HG03432 (cell line): ENCODE data around the gene NXPE2.

Experiments used
- ATAC-seq: cut with Tn5 transposase; IDR thresholded peaks from one replicate; pipeline ENCODE4 v1.9.1; 2021; ENCODE audit warnings: mild to moderate bottlenecking, moderate library complexity; ENCODE audit not compliant: unreplicated experiment

The NXPE2 gene

GRCh38 chr11:114738954-114739353 lies 60.6 kb downstream of the NXPE2 start:
- peak; percentile 51 for ATAC-seq

GRCh38 chr11:114745150-114745671 lies 66.9 kb downstream of the NXPE2 start:
- ATAC-seq = no peak

GRCh38 chr11:114746013-114746412 lies 67.7 kb downstream of the NXPE2 start:
- no peak for ATAC-seq
